ENCODE data around the gene TSR1.

DNA sequence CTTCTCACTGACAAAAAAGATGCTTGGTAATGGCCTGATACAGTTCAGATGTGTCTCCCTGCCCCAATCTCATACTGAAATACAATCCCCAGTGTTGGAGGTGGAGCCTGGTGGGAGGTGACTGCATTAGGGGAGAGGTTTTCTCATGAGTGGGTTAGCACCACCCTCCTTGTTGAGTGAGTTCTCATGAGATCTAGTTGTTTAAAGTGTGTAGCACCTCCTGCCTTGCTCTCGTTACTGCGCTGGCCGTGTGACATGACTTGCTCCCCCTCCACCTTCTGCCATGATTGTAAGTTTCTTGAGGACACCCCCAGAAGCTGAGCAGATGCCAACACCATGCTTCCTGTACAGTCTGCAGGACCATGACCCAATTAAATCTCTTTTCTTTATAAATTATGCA is 5.0 kb downstream of the TSR1 start:
- TF ChIP-seq, protein P1, sequence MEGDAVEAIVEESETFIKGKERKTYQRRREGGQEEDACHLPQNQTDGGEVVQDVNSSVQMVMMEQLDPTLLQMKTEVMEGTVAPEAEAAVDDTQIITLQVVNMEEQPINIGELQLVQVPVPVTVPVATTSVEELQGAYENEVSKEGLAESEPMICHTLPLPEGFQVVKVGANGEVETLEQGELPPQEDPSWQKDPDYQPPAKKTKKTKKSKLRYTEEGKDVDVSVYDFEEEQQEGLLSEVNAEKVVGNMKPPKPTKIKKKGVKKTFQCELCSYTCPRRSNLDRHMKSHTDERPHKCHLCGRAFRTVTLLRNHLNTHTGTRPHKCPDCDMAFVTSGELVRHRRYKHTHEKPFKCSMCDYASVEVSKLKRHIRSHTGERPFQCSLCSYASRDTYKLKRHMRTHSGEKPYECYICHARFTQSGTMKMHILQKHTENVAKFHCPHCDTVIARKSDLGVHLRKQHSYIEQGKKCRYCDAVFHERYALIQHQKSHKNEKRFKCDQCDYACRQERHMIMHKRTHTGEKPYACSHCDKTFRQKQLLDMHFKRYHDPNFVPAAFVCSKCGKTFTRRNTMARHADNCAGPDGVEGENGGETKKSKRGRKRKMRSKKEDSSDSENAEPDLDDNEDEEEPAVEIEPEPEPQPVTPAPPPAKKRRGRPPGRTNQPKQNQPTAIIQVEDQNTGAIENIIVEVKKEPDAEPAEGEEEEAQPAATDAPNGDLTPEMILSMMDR (conservative IDR thresholded peaks at IDR 0.05 in 1 of 2, IDR thresholded peaks at IDR 0.05 in 1 of 2; ENCODE audit: low read depth in 1 of 2, low read length in 2 of 2), result no peak
- TF ChIP-seq EZH2 (IDR thresholded peaks at IDR 0.05; ENCODE audit: low read length, missing control alignments), result no peak
